Coronary artery (tissue), 2 donors: Measurements from ENCODE around the gene FAM20A.

Source experiments
- DNase-seq: peaks from one replicate; pipeline ENCODE4 v3.0.0-alpha.2; 2017; ENCODE audit warnings: low spot score
- H3K27ac ChIP-seq, 2 donors: fragments of 200-600 bp; sonication (generic); one replicate each; pipeline ENCODE4 v1.5.1; 2016 to 2019
- H3K4me3 ChIP-seq: fragments of 200-600 bp; sonication (generic); 2 replicates; pipeline ENCODE4 v1.5.1; 2016; ENCODE audit warnings: mild to moderate bottlenecking, moderate library complexity
- CTCF ChIP-seq: fragments of 200-600 bp; sonication (generic); IDR thresholded peaks from one replicate; pipeline ENCODE4 v1.5.1; 2019; ENCODE audit warnings: antibody characterized with exemption

The FAM20A gene

DNA sequence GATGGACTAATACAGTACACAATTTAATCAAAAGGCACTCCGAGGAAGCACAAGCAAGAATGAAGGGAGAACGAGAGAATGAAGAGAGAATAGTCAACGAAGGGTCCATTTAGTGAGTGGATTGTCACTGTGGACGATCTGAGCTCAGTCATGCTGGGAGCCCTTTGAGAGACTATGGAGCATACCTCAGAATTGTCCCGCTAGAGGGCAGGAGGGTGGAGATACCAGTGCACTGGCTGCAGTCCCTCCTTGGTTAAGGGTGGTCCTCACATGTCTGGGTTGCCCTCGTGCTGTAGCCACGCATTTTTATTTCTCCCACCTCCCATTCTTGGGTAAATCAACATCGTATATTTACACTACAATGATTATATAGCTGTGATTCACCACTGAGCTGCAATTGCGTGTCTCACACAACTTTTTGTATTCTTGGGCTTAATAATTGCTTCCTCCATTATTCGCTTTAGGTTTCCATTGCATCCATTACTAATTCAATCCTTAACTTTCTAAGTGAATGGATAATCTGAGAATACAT is 33.2 kb upstream of the FAM20A start:
- no peak overlapping the region for H3K4me3 ChIP-seq
- no peak for DNase-seq
- H3K27ac ChIP-seq = no peak overlapping the region
- TF ChIP-seq CTCF = no peak

DNA sequence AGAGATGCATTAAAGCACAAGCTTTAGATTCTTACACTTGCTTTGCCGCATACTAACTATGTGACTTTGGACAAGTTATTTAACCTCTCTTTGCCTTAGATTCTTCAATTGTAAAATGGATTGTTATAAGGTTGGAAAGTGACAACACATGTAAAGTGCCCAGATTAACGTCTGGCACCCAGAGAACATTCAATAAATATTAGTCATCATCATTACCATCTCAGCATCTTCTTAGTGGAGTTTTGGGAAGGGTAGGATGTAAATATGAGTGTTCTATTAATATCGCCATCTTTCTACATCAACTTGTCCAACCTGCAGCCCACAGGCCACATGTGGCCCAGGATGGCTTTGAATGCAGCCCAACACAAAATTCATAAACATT is 27.4 kb upstream of the FAM20A start:
- Histone ChIP-seq H3K4me3 (no peak overlapping the region), H3K27ac (no peak overlapping the region)
- DNase-seq = no peak
- no peak for TF ChIP-seq CTCF

DNA sequence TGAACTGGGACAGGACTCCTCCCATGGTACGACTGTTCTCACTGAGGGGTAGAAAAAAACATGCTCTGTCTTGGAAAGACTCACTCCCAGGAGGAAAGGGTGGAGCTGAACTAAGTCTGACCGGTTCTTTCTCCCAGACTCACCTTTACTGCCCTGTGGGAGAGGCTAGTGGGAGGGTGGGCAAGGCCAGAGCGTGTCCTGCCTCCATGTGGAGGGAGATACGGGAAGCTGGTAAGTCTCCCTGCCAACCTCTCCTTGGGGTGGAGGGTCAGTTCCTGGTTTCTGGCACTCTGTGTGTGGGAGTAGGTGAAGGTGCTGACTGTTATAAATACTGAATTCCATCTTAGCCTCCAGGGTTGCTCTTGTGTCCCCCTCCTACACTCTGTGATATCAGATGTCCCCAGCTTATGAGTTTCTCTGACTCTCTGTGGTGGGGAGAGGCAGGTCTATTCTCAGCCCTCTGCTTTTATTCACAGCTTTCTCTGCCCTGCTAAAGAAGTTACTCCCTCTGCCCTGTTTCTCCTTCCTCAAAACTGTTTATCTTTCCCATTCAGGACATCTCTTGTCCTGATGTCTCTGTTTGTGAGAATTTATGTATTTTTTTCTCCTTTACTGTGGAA is 26.9 kb upstream of the FAM20A start:
- Histone ChIP-seq H3K4me3 (no peak overlapping the region), H3K27ac (no peak overlapping the region)
- no peak for DNase-seq
- no peak for TF ChIP-seq CTCF

DNA sequence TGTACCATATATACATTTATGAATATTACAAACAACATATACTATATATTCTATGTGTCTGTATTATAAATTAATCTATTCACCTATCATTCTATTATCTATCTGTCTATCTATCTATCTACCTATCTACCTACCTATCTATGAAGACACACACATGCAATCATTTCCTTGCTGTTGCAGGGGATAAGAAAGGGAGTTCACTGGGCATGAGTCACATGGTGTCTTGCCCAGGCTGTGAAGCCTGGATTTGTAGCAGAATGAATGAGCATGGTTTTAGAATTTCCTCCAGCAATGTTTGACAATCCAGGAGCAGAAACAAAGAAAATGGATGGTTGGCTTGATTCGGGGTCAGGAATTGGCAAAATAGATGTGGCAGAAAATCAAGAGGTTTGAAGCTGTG is 23.2 kb upstream of the FAM20A start:
- no peak for DNase-seq
- no peak overlapping the region for H3K4me3 ChIP-seq
- H3K27ac ChIP-seq = no peak overlapping the region
- TF ChIP-seq CTCF = no peak

DNA sequence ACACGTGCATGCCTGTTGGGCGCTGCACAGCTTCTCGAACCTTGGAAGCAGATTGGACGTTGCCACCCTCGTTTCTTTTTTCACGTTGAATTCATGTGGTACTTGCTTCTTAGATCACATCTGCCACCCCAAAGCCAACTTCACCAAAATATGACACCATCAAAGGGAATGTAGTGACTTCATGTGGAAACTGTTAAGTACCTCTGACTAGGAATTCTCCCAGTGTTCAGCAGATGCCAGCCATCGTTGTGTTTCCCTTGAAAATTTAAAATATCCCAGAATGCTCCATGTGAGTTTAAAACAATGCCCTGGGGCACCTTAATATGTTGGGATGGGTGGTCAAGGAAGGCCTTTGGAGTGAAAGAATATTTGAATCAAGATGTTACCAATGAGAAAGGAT is 22.6 kb upstream of the FAM20A start:
- DNase-seq = no peak
- H3K27ac ChIP-seq = no peak overlapping the region
- H3K4me3 ChIP-seq = no peak overlapping the region
- TF ChIP-seq CTCF = no peak

- TF ChIP-seq CTCF = no peak
- Histone ChIP-seq H3K4me3 (no peak overlapping the region), H3K27ac (no peak overlapping the region)
- no peak for DNase-seq
These were observed 21.3 kb upstream of the FAM20A start for GRCh38 chr17:68622423-68622822.

- Histone ChIP-seq H3K27ac (no peak overlapping the region), H3K4me3 (no peak overlapping the region)
- DNase-seq = no peak
- TF ChIP-seq CTCF = no peak
These were observed 19.9 kb upstream of the FAM20A start for GRCh38 chr17:68621065-68621464.
